ENCODE results near the gene CD27.

GRCh38 chr12:6438345-6438744 lies 6.4 kb upstream of the CD27 start:
- TF ChIP-seq CTCF (IDR thresholded peaks at IDR 0.05; ENCODE audit: low read depth, low read length) (no peak), EZH2phosphoT487 (IDR thresholded peaks at IDR 0.05; ENCODE audit: low read depth) (no peak)
